SK-N-MC (cell line): ENCODE data around the gene GRIA1.

Source experiments
- DNase-seq: peaks from one replicate; pipeline ENCODE4 v3.0.0-alpha.2; 2011; ENCODE audit warnings: low read depth, low spot score
- H3K27ac ChIP-seq: fragments of 200-600 bp; sonication (generic); 2 replicates; pipeline ENCODE4 v1.5.1; 2016; ENCODE audit warnings: mixed run types
- H3K36me3 ChIP-seq: fragments of 200-600 bp; sonication (generic); 2 replicates; pipeline ENCODE4 v1.6.1; 2017; ENCODE audit warnings: antibody characterized with exemption, low read length, mixed read lengths; ENCODE audit not compliant: insufficient read depth
- H3K4me3 ChIP-seq: fragments of 200-600 bp; sonication (generic); 2 replicates; pipeline ENCODE4 v1.5.1; 2016
- H3K9ac ChIP-seq: fragments of 200-600 bp; sonication (generic); 2 replicates; pipeline ENCODE4 v1.8.0; 2017; ENCODE audit warnings: mixed run types, mixed read lengths; ENCODE audit not compliant: insufficient read length
- H3K9me3 ChIP-seq: fragments of 200-600 bp; sonication (generic); 2 replicates; pipeline ENCODE4 v1.6.1; 2017; ENCODE audit warnings: low read depth, mild to moderate bottlenecking, antibody characterized with exemption, low read length, moderate library complexity, mixed read lengths
- EZH2 ChIP-seq: fragments of 200-600 bp; sonication (generic); IDR thresholded peaks from one replicate; pipeline ENCODE4 v1.6.1; 2017; ENCODE audit warnings: antibody characterized with exemption
- FOXP2 ChIP-seq: optimal IDR thresholded peaks from 2 replicates; pipeline ENCODE3; 2011; ENCODE audit warnings: mild to moderate bottlenecking, moderate library complexity; ENCODE audit not compliant: insufficient read depth; ENCODE audit errors: extremely low read length, control extremely low read depth
- POLR2AphosphoS5 ChIP-seq: IDR thresholded peaks from 2 replicates; pipeline ENCODE4 v1.6.1; 2012; ENCODE audit warnings: mild to moderate bottlenecking, low read depth, low read length, borderline replicate concordance

GRIA1 gene

GRCh38 chr5:153601377-153601776 lies 110.9 kb downstream of the GRIA1 start:
- Histone ChIP-seq H3K9ac (no peak overlapping the region), H3K4me3 (no peak overlapping the region), H3K36me3 (no peaks in the 10 kb centered on the region), H3K9me3 (no peaks in the 10 kb centered on the region), H3K27ac (no peak overlapping the region)
- TF ChIP-seq POLR2AphosphoS5 (no peak), EZH2 (no peak), FOXP2 (no peak)
- no peak for DNase-seq

DNA sequence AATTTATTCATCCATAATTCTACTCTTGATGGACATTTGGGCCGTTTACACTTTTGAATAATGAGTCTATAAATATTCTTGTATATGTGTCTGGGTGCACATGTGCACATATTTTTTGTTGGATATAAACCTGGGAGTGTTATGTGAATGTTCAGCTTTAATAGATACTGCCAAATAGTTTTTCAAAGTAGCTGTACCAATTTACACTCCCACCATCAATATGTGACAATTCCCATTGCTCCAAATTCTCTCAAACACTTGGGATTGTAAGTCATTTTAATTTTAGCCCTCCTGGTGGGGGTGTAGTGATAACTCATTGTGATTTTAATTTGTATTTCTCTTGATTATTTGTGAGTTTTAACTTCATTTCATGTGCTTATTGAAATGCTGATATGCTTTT lies 114.9 kb downstream of the GRIA1 start:
- no peaks in the 10 kb centered on the region for H3K36me3 ChIP-seq
- no peak for DNase-seq
- no peaks in the 10 kb centered on the region for H3K9me3 ChIP-seq
- no peak overlapping the region for H3K4me3 ChIP-seq
- no peak overlapping the region for H3K9ac ChIP-seq
- TF ChIP-seq FOXP2 = no peak
- TF ChIP-seq POLR2AphosphoS5 = no peak
- TF ChIP-seq EZH2 = no peak
- H3K27ac ChIP-seq = no peak overlapping the region

GRCh38 chr5:153610009-153610408 lies 119.5 kb downstream of the GRIA1 start:
- Histone ChIP-seq H3K9me3 (no peaks in the 10 kb centered on the region), H3K4me3 (no peak overlapping the region), H3K36me3 (no peaks in the 10 kb centered on the region), H3K27ac (no peak overlapping the region), H3K9ac (no peak overlapping the region)
- DNase-seq = no peak
- no peak for TF ChIP-seq EZH2
- no peak for TF ChIP-seq POLR2AphosphoS5
- TF ChIP-seq FOXP2 = no peak

DNA sequence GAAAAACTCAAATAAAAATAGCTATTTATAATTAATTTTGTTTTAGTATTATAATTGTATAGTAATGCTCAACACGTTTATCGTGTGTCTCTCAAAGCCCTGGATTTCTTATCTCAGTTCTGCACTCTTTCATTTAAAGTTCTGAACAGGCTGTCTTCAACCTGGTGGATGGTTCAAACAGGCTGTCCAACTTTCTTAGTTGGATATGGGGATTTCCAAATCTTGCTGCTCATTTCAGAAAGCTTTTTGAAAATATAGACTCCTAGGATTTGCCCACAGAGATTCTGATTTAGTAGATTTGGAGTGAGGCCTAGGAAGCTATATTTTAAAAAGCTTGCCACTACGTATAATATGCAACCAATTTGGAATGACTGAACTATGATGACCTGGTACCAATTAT lies 120.3 kb downstream of the GRIA1 start:
- no peak overlapping the region for H3K9ac ChIP-seq
- no peak overlapping the region for H3K4me3 ChIP-seq
- no peaks in the 10 kb centered on the region for H3K36me3 ChIP-seq
- no peak for TF ChIP-seq POLR2AphosphoS5
- no peak for TF ChIP-seq FOXP2
- no peak for TF ChIP-seq EZH2
- H3K9me3 ChIP-seq = no peaks in the 10 kb centered on the region
- no peak overlapping the region for H3K27ac ChIP-seq
- DNase-seq = no peak

DNA sequence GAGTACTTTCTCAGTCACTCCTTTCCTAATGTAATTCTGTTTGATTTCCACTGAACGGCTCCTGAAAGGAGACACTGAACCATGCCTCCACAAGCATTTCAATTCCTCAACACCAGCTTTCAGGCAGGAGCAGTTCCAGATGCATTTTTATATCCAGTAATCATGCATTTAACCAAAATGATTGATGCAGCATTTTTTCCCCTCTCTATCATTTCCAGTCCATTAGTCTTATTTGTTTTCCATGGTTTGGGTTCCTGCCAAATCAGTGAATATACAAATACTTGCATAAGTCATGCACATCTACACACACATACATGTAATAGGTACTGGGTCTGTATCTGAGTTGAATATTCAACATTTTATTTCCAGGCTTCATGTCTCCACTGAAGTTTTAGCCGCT lies 122.7 kb downstream of the GRIA1 start:
- Histone ChIP-seq H3K9ac (no peak overlapping the region), H3K36me3 (no peaks in the 10 kb centered on the region), H3K4me3 (no peak overlapping the region), H3K27ac (no peak overlapping the region), H3K9me3 (no peaks in the 10 kb centered on the region)
- DNase-seq = no peak
- no peak for TF ChIP-seq POLR2AphosphoS5
- no peak for TF ChIP-seq EZH2
- no peak for TF ChIP-seq FOXP2

DNA sequence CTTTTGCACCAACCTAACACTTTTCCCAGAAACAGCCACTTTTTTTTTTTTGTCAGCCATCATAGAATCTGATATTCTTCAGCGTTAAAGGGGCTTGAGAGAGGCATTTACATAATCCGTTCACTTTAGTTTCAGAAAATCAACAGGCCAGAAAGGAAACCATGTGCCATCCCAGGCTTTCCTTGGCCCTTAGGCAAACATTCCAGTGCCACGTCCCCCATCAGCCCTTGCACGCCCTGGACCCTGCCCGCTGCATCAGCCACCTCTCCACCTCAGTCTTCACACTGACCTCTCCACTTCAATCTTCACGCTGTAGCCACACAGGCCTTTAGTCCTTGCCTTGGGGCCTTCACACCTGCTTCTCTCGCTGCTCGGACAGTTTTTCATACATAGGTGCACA lies 123.2 kb downstream of the GRIA1 start:
- Histone ChIP-seq H3K36me3 (no peaks in the 10 kb centered on the region), H3K9me3 (no peaks in the 10 kb centered on the region), H3K9ac (no peak overlapping the region), H3K4me3 (no peak overlapping the region), H3K27ac (no peak overlapping the region)
- TF ChIP-seq POLR2AphosphoS5 = no peak
- no peak for TF ChIP-seq FOXP2
- no peak for TF ChIP-seq EZH2
- DNase-seq = no peak

DNA sequence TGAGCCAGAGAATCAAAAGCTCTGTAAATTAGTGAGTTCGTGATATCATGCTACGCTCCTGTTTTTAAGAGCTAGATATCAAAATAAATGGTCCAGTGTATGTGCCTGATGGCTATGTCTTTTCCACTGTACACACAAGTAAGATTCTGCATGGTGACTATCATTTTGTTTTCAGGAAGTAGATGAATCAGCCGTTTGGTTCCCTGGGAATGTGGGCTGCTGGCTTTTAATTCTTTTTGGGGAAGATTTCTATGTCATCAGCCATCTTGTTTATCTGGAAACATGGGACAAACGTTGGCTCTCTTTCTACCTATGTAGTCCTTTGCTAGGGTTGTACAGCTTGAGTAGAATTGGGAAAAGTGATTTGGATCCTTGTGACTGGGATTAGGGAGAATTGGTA lies 126.7 kb downstream of the GRIA1 start:
- DNase-seq = no peak
- TF ChIP-seq EZH2 = no peak
- no peak for TF ChIP-seq FOXP2
- TF ChIP-seq POLR2AphosphoS5 = no peak
- Histone ChIP-seq H3K4me3 (no peak overlapping the region), H3K36me3 (no peaks in the 10 kb centered on the region), H3K9me3 (no peaks in the 10 kb centered on the region), H3K9ac (no peak overlapping the region), H3K27ac (no peak overlapping the region)

DNA sequence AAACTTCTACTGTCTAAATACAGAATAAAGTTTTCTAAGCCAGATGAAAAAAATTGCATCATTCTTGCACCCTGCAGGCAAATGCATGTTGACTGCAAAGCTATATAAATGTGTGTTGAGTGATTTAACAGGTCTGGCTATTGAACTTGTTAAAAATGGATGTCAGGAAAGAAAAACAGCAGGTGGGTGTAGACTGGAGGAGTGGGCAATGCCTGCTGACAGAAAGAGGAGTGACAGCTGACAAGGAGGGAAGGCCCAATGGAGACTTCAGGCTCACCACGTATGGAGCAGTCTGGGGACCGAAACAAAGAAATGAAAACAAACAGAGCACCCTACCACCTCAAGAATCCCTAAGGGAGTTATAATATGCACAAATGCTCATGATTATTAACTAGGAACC lies 127.8 kb downstream of the GRIA1 start:
- no peak overlapping the region for H3K27ac ChIP-seq
- no peaks in the 10 kb centered on the region for H3K36me3 ChIP-seq
- H3K9me3 ChIP-seq = no peaks in the 10 kb centered on the region
- no peak for TF ChIP-seq POLR2AphosphoS5
- TF ChIP-seq EZH2 = no peak
- no peak for TF ChIP-seq FOXP2
- no peak overlapping the region for H3K9ac ChIP-seq
- H3K4me3 ChIP-seq = no peak overlapping the region
- no peak for DNase-seq

DNA sequence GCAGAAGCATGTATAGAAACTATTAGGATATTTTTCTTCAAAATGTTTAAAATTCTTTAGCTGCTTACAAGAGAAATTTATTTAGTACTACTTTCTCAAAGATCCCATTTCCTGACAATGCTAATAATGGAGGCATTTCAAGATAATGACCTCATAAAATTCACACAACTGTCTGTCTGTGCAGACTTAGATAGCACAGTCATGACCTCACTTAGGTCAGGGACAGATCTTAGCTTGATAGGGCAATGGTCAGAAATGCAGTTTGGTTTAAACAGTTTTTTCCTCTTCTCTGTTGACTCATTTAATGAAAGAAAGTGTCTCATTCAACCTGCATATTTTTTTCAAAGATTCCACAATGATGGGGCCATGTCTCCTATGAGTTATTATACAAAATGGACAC lies 128.4 kb downstream of the GRIA1 start:
- Histone ChIP-seq H3K9me3 (no peaks in the 10 kb centered on the region), H3K4me3 (no peak overlapping the region), H3K27ac (no peak overlapping the region), H3K36me3 (no peaks in the 10 kb centered on the region), H3K9ac (no peak overlapping the region)
- TF ChIP-seq POLR2AphosphoS5 = no peak
- TF ChIP-seq EZH2 = no peak
- TF ChIP-seq FOXP2 = no peak
- no peak for DNase-seq
